Ramos (cell line): ENCODE data around the gene ORC6.

ENCODE experiments used
- in situ Hi-C: fragments of 300-500 bp; cut with MboI; formaldehyde crosslinking; loops from one replicate; pipeline ENCODE4 v1.14.3; 2022; ENCODE audit warnings: low sequenced_read_pairs; ENCODE audit not compliant: unreplicated experiment

Gene ORC6

DNA sequence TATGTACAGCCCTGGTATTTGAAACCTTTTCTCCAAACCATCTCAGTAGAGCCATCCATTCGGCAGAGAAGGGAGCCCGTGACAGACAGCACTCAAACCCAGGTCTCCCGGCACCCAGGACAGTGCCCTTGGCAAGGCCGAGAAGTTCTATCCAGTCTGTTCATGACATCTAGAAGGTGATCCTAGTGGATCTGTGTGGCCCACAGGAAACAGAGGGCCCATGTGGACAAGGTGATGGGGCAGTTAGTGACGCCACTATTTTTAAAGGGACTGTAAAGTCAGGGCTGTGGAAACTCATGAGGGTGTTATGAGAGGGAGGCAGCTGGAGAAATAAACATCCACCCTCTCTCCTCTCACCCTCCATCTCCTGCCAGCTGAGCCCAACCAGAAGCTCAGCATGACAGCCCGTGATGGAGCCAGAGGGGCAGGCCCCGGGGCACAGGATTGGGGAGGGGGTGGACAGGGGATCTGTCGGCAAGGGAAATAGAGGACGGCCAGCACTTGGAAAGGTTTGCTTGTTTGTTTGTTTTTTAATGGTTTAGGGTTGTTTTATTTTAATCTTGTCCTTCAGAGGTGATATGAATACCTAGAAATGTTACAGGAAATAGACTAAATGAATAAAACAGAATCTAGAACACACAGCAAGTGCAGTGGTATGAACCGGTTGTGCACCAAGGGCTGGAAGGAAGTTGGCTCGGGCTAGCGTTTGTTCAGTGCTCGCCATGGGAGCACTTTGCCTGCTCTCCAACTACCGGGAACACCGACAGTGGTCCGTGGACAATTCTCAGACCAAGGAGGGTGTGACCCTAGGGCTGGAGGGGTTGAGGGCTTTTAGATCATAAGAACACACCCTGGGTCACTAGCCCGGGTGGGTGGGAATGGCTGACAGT lies 41.6 kb downstream of the ORC6 start:
- in situ Hi-C loops: no loop called here

- in situ Hi-C loops: no loop called here
Measured at GRCh38 chr16:46731691-46732555, 42.5 kb downstream of the ORC6 start.

GRCh38 chr16:46732561-46732960 lies 43.1 kb downstream of the ORC6 start:
- in situ Hi-C loops: no loop called here

GRCh38 chr16:46733319-46733830 lies 43.9 kb downstream of the ORC6 start:
- in situ Hi-C loops: no loop called here

GRCh38 chr16:46736695-46737094 lies 47.2 kb downstream of the ORC6 start:
- in situ Hi-C loops: no loop called here

- in situ Hi-C loops: no loop called here
Measured at GRCh38 chr16:46737621-46738214, 48.3 kb downstream of the ORC6 start.

DNA sequence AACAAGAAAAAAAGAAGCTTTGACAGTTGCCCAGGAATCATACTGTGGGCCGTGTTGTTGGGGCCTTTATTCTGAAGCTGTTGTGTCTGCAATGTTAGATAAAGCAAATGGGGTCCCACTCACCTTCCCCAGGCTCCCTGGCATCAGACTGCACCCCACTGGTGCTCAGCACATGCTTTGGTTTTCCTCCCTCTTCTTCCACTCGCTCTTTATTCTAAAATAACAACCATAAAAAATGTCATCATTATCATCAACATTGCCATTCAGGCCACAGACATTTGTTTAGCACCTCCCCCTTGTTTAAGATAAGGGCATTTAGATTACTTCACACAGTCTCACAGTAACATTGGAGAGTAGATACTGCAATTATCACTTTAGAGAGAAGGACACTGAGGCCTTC lies 50.5 kb downstream of the ORC6 start:
- in situ Hi-C loops: no loop called here

- in situ Hi-C loops: no loop called here
Measured at GRCh38 chr16:46743232-46743719, 53.8 kb downstream of the ORC6 start.

GRCh38 chr16:46745617-46746016 lies 56.2 kb downstream of the ORC6 start:
- in situ Hi-C loops: no loop called here

- in situ Hi-C loops: no loop called here
Measured at GRCh38 chr16:46746821-46747776, 57.6 kb downstream of the ORC6 start.
